OCI-LY7 (cell line): ENCODE data around the gene C3orf18.

ENCODE experiments used
- EZH2phosphoT487 ChIP-seq: fragments of 200-600 bp; sonication (generic); IDR thresholded peaks from 2 replicates; pipeline ENCODE4 v1.6.1; 2018; ENCODE audit warnings: low read depth, borderline replicate concordance, mild to moderate bottlenecking, mixed run types, antibody characterized with exemption, low read length, moderate library complexity, mixed read lengths
- TF ChIP-seq, protein P1 (sequence below): fragments of 200-600 bp; sonication (generic); conservative IDR thresholded peaks from 2 replicates; pipeline ENCODE4 v1.5.1; 2014; ENCODE audit warnings: mild to moderate bottlenecking, antibody characterized with exemption, low read length, moderate library complexity, mixed read lengths

DNA sequence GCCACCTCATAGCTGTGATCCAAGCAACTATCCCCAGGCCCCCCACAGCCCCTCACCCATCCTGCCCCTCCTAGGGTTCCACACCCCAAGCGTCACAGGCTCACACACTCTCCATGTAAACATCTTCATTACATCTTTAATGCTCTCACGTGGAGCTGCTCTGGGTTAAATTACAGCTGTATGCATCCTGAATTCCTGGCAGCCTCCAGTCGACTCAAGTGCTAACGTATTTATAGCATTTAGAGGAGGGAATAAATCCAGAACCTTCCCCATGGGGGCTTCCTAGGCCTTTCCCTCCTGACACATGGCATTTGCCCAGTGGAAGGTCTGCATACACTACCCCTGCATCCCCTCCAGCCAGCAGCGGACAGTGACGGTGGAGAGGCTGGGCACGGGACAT lies 9.6 kb downstream of the C3orf18 start:
- TF ChIP-seq, protein P1, sequence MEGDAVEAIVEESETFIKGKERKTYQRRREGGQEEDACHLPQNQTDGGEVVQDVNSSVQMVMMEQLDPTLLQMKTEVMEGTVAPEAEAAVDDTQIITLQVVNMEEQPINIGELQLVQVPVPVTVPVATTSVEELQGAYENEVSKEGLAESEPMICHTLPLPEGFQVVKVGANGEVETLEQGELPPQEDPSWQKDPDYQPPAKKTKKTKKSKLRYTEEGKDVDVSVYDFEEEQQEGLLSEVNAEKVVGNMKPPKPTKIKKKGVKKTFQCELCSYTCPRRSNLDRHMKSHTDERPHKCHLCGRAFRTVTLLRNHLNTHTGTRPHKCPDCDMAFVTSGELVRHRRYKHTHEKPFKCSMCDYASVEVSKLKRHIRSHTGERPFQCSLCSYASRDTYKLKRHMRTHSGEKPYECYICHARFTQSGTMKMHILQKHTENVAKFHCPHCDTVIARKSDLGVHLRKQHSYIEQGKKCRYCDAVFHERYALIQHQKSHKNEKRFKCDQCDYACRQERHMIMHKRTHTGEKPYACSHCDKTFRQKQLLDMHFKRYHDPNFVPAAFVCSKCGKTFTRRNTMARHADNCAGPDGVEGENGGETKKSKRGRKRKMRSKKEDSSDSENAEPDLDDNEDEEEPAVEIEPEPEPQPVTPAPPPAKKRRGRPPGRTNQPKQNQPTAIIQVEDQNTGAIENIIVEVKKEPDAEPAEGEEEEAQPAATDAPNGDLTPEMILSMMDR: no peak
- TF ChIP-seq EZH2phosphoT487: no peak
